ENCODE measurements around the gene MAMLD1.

DNA sequence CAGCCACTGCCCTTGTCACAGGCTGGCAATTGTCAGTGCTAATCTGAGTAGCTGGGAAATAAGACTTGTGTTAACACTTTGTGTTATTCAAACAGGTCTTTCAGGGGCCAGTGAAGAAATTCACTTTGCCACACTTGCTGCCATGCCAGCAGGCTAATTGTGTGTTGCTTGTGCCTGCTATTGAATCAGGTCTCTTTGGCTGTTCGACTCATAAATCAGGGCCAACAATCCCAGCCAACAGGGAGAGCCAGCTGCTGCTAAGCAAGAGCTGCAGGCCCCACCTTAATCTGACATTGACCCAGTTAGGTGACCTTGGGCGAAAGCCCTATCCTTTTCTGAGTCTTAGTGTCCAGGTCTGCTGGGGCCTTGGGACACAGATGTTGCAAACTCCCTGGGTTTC is 28.1 kb upstream of the MAMLD1 start:
- no peak for TF ChIP-seq POLR2A (IDR thresholded peaks at IDR 0.05; ENCODE audit: low read depth, low read length)
- TF ChIP-seq TAF1 (IDR thresholded peaks at IDR 0.05; ENCODE audit: low read depth, low read length), result no peak
